Measurements from ENCODE around the gene SCUBE2. TPM values are rescaled to one million over a fixed set of nuclear protein-coding genes. Genes with fewer than 3 reads are reported as not detected.
"Not testable (repeated sequence)": the region's sequence is repeated elsewhere in the genome, so short reads cannot be mapped to it uniquely, and the experiment has no call there.

SCUBE2 gene
- polyA plus RNA-seq, 1 donor = 25.0 TPM

- no peak for DNase-seq
Observed at GRCh38 chr11:9104580-9104979, 13.2 kb upstream of the SCUBE2 start.

- no peak for DNase-seq
Observed at GRCh38 chr11:9103542-9104276, 12.3 kb upstream of the SCUBE2 start.

- no peak for DNase-seq
Observed at GRCh38 chr11:9099617-9100016, 8.2 kb upstream of the SCUBE2 start.

GRCh38 chr11:9098455-9098854, 7.1 kb upstream of the SCUBE2 start:
- not testable (repeated sequence) for DNase-seq

- not testable (repeated sequence) for DNase-seq
Observed at GRCh38 chr11:9097186-9097943, 6.0 kb upstream of the SCUBE2 start.

GRCh38 chr11:9096427-9096826, 5.0 kb upstream of the SCUBE2 start:
- no peak for DNase-seq

GRCh38 chr11:9095421-9095820, 4.0 kb upstream of the SCUBE2 start:
- no peak for DNase-seq

- DNase-seq = no peak
Observed at GRCh38 chr11:9094420-9094819, 3.0 kb upstream of the SCUBE2 start.

- no peak for DNase-seq
Observed at GRCh38 chr11:9092853-9093778, 1.7 kb upstream of the SCUBE2 start.

GRCh38 chr11:9092072-9092471, 673 bp upstream of the SCUBE2 start:
- DNase-seq = no peak

GRCh38 chr11:9090488-9091043, 833 bp downstream of the SCUBE2 start:
- DNase-seq = no peak

- DNase-seq = no peak
Observed at GRCh38 chr11:9089636-9090035, 1.8 kb downstream of the SCUBE2 start.

- no peak for DNase-seq
Observed at GRCh38 chr11:9089061-9089460, 2.3 kb downstream of the SCUBE2 start.

- no peak for DNase-seq
Observed at GRCh38 chr11:9082575-9082974, 8.8 kb downstream of the SCUBE2 start.

GRCh38 chr11:9081153-9081552, 10.2 kb downstream of the SCUBE2 start:
- no peak for DNase-seq

- DNase-seq = no peak
Observed at GRCh38 chr11:9078113-9079086, 13.0 kb downstream of the SCUBE2 start.

- DNase-seq = no peak
Observed at GRCh38 chr11:9077164-9077563, 14.2 kb downstream of the SCUBE2 start.

GRCh38 chr11:9076661-9077060, 14.7 kb downstream of the SCUBE2 start:
- no peak for DNase-seq

GRCh38 chr11:9076046-9076445, 15.4 kb downstream of the SCUBE2 start:
- no peak for DNase-seq

- DNase-seq = no peak
Observed at GRCh38 chr11:9075556-9075955, 15.8 kb downstream of the SCUBE2 start.

- DNase-seq = no peak
Observed at GRCh38 chr11:9074338-9075029, 16.9 kb downstream of the SCUBE2 start.
